ENCODE data around the gene IL15.
A peak's percentile ranks its signal among the peaks of the same experiment; 100 is the strongest.
"Not testable (repeated sequence)": the region's sequence is repeated elsewhere in the genome, so short reads cannot be mapped to it uniquely, and the experiment has no call there.

The IL15 gene

GRCh38 chr4:141675384-141675783, 39.0 kb downstream of the IL15 start:
- TF ChIP-seq CTCF (IDR thresholded peaks at IDR 0.05; ENCODE audit: low read depth, low read length, missing control alignments) = no peak
- no peak for DNase-seq (ENCODE audit: extremely low read depth, low read depth)
- H3K4me3 ChIP-seq (replicated peaks; ENCODE audit: low read depth, low read length) = no peak overlapping the region

GRCh38 chr4:141676087-141676670, 39.8 kb downstream of the IL15 start:
- H3K4me3 ChIP-seq (replicated peaks; ENCODE audit: low read depth, low read length) = no peak overlapping the region
- DNase-seq (ENCODE audit: extremely low read depth, low read depth) = no peak
- no peak for TF ChIP-seq CTCF (IDR thresholded peaks at IDR 0.05; ENCODE audit: low read depth, low read length, missing control alignments)

- no peak for TF ChIP-seq CTCF (IDR thresholded peaks at IDR 0.05; ENCODE audit: low read depth, low read length, missing control alignments)
- no peak overlapping the region for H3K4me3 ChIP-seq (replicated peaks; ENCODE audit: low read depth, low read length)
Observed at GRCh38 chr4:141680060-141680459, 43.7 kb downstream of the IL15 start.

GRCh38 chr4:141684785-141685184, 48.4 kb downstream of the IL15 start:
- no peak overlapping the region for H3K4me3 ChIP-seq (replicated peaks; ENCODE audit: low read depth, low read length)
- no peak for DNase-seq (ENCODE audit: extremely low read depth, low read depth)
- no peak for TF ChIP-seq CTCF (IDR thresholded peaks at IDR 0.05; ENCODE audit: low read depth, low read length, missing control alignments)

More at GRCh38 chr4:141680060-141680459, 43.7 kb downstream of the IL15 start:
- no peak for DNase-seq (ENCODE audit: extremely low read depth, low read depth)

- H3K4me3 ChIP-seq (replicated peaks; ENCODE audit: low read depth, low read length) = no peak overlapping the region
- no peak for TF ChIP-seq CTCF (IDR thresholded peaks at IDR 0.05; ENCODE audit: low read depth, low read length, missing control alignments)
- peak; percentile 24 for DNase-seq (ENCODE audit: extremely low read depth, low read depth)
Observed at GRCh38 chr4:141686146-141686775, 49.9 kb downstream of the IL15 start.

- no peak for TF ChIP-seq CTCF (IDR thresholded peaks at IDR 0.05; ENCODE audit: low read depth, low read length, missing control alignments)
- no peak for DNase-seq (ENCODE audit: extremely low read depth, low read depth)
- H3K4me3 ChIP-seq (replicated peaks; ENCODE audit: low read depth, low read length) = no peak overlapping the region
Observed at GRCh38 chr4:141686879-141687278, 50.5 kb downstream of the IL15 start.

- not testable (repeated sequence) for H3K4me3 ChIP-seq (replicated peaks; ENCODE audit: low read depth, low read length); DNase-seq (ENCODE audit: extremely low read depth, low read depth)
Observed at GRCh38 chr4:141689726-141690296, 53.4 kb downstream of the IL15 start.

GRCh38 chr4:141691247-141691646, 54.9 kb downstream of the IL15 start:
- H3K4me3 ChIP-seq (replicated peaks; ENCODE audit: low read depth, low read length); DNase-seq (ENCODE audit: extremely low read depth, low read depth): not testable (repeated sequence)

Measured in HFF-Myc (cell line).